Measurements from ENCODE around the gene SLC26A9.
"Not testable (repeated sequence)": the region's sequence is repeated elsewhere in the genome, so short reads cannot be mapped to it uniquely, and the experiment has no call there.

Gene SLC26A9

GRCh38 chr1:205923651-205924459 lies 19.4 kb downstream of the SLC26A9 start:
- no peak for DNase-seq

GRCh38 chr1:205922806-205923205 lies 20.4 kb downstream of the SLC26A9 start:
- DNase-seq: no peak

GRCh38 chr1:205922314-205922713 lies 20.9 kb downstream of the SLC26A9 start:
- DNase-seq: no peak

GRCh38 chr1:205921570-205921909 lies 21.7 kb downstream of the SLC26A9 start:
- no peak for DNase-seq

GRCh38 chr1:205920861-205921569 lies 22.2 kb downstream of the SLC26A9 start:
- no peak for DNase-seq

- DNase-seq: no peak
Observed at GRCh38 chr1:205920159-205920558, 23.1 kb downstream of the SLC26A9 start.

- peak; percentile 52 to 65 for DNase-seq
Observed at GRCh38 chr1:205918955-205919746, 24.1 kb downstream of the SLC26A9 start.

- no peak for DNase-seq
Observed at GRCh38 chr1:205917466-205918238, 25.6 kb downstream of the SLC26A9 start.

GRCh38 chr1:205916541-205916940 lies 26.7 kb downstream of the SLC26A9 start:
- DNase-seq: no peak

GRCh38 chr1:205915354-205915990 lies 27.8 kb downstream of the SLC26A9 start:
- no peak for DNase-seq

- DNase-seq: no peak
Observed at GRCh38 chr1:205914730-205915129, 28.5 kb downstream of the SLC26A9 start.

GRCh38 chr1:205914155-205914507 lies 29.1 kb downstream of the SLC26A9 start:
- DNase-seq: no peak

- DNase-seq: no peak
Observed at GRCh38 chr1:205913451-205914154, 29.7 kb downstream of the SLC26A9 start.

- DNase-seq: no peak
Observed at GRCh38 chr1:205907794-205908193, 35.5 kb downstream of the SLC26A9 start.

- not testable (repeated sequence) for DNase-seq
Observed at GRCh38 chr1:205905095-205905494, 38.2 kb downstream of the SLC26A9 start.

- no peak for DNase-seq
Observed at GRCh38 chr1:205896351-205896750, 46.9 kb downstream of the SLC26A9 start.

GRCh38 chr1:205894119-205894518 lies 49.1 kb downstream of the SLC26A9 start:
- DNase-seq: not testable (repeated sequence)

GRCh38 chr1:205892175-205892574 lies 51.1 kb downstream of the SLC26A9 start:
- DNase-seq: not testable (repeated sequence)

GRCh38 chr1:205891481-205891880 lies 51.8 kb downstream of the SLC26A9 start:
- not testable (repeated sequence) for DNase-seq

- not testable (repeated sequence) for DNase-seq
Observed at GRCh38 chr1:205890631-205891030, 52.6 kb downstream of the SLC26A9 start.

GRCh38 chr1:205889706-205890105 lies 53.5 kb downstream of the SLC26A9 start:
- DNase-seq: not testable (repeated sequence)

GRCh38 chr1:205889006-205889405 lies 54.2 kb downstream of the SLC26A9 start:
- not testable (repeated sequence) for DNase-seq
